C4-2B (cell line): ENCODE results near the gene C1orf21.

Experiments
- ZFX ChIP-seq: fragments of 450-650 bp; IDR thresholded peaks from 2 replicates; pipeline ENCODE4 v1.6.1; 2017
- TF ChIP-seq, protein P1 (sequence below): fragments of 450-650 bp; conservative IDR thresholded peaks from 2 replicates; pipeline ENCODE4 v1.5.1; 2017; ENCODE audit warnings: mild to moderate bottlenecking

DNA sequence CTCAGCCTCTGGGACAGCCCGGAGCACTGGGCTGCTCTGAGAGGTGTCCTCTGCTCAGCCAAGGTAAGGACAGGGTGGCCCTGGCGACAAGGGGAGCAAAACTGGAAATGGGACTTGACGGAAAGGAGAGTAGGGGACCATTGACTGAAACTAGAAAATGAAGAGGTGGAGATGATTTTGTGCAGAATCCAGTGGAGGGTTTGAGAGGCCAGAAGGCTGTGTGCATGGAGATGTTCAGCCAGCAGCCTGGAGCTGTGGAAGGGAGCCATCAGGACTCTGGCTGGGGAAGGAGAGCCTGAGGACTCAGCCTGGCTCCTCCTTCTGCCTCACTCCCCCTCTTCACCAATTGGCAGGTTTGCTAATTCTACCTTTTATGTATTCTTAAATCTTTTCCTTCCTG lies 253.7 kb downstream of the C1orf21 start:
- TF ChIP-seq, protein P1, sequence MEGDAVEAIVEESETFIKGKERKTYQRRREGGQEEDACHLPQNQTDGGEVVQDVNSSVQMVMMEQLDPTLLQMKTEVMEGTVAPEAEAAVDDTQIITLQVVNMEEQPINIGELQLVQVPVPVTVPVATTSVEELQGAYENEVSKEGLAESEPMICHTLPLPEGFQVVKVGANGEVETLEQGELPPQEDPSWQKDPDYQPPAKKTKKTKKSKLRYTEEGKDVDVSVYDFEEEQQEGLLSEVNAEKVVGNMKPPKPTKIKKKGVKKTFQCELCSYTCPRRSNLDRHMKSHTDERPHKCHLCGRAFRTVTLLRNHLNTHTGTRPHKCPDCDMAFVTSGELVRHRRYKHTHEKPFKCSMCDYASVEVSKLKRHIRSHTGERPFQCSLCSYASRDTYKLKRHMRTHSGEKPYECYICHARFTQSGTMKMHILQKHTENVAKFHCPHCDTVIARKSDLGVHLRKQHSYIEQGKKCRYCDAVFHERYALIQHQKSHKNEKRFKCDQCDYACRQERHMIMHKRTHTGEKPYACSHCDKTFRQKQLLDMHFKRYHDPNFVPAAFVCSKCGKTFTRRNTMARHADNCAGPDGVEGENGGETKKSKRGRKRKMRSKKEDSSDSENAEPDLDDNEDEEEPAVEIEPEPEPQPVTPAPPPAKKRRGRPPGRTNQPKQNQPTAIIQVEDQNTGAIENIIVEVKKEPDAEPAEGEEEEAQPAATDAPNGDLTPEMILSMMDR: no peak
- TF ChIP-seq ZFX: no peak
